Duodenal mucosa (tissue), 2 donors: Measurements from ENCODE around the gene EP400.

Source experiments
- H3K27ac ChIP-seq: one replicate; pipeline ENCODE4 v1.7.0; 2013; ENCODE audit warnings: low read depth, low read length
- H3K27me3 ChIP-seq, 2 donors: one replicate each; pipeline ENCODE4 v1.7.0; 2013; ENCODE audit warnings: low read length in 2 of 2, control low read depth in 1 of 2; ENCODE audit not compliant: insufficient read depth in 2 of 2, control insufficient read depth in 1 of 2
- H3K36me3 ChIP-seq, 2 donors: one replicate each; pipeline ENCODE4 v1.7.0; 2013; ENCODE audit warnings: low read length in 2 of 2, control low read depth in 1 of 2; ENCODE audit not compliant: insufficient read depth in 2 of 2, control insufficient read depth in 1 of 2
- H3K4me1 ChIP-seq, 2 donors: one replicate each; pipeline ENCODE4 v1.7.0; 2013; ENCODE audit warnings: low read length in 2 of 2, control low read depth in 1 of 2; ENCODE audit not compliant: insufficient read depth in 2 of 2, control insufficient read depth in 1 of 2
- H3K4me3 ChIP-seq, 2 donors: one replicate each; pipeline ENCODE4 v1.7.0; 2013; ENCODE audit warnings: low read length in 2 of 2, low read depth in 1 of 2
- H3K9ac ChIP-seq, 2 donors: one replicate each; pipeline ENCODE4 v1.7.0; 2013; ENCODE audit warnings: low read length in 2 of 2, low read depth in 1 of 2
- H3K9me3 ChIP-seq, 2 donors: one replicate each; pipeline ENCODE4 v1.7.0; 2013; ENCODE audit warnings: low read length in 2 of 2, control low read depth in 1 of 2; ENCODE audit not compliant: control insufficient read depth in 1 of 2

Gene EP400

GRCh38 chr12:131907379-131908091 lies 42.2 kb upstream of the EP400 start:
- Histone ChIP-seq H3K27ac (no peak overlapping the region), H3K4me1 (no peaks in the 10 kb centered on the region), H3K9me3 (no peaks in the 10 kb centered on the region), H3K27me3 (no peaks in the 10 kb centered on the region), H3K36me3 (peaks cover 19 to 42% of the 10 kb centered on the region in 2 donors), H3K4me3 (no peak overlapping the region), H3K9ac (no peak overlapping the region)

- Histone ChIP-seq H3K27me3 (no peaks in the 10 kb centered on the region), H3K4me1 (no peaks in the 10 kb centered on the region), H3K9ac (no peak overlapping the region), H3K27ac (no peak overlapping the region), H3K36me3 (peaks cover 19 to 46% of the 10 kb centered on the region in 2 donors), H3K4me3 (no peak overlapping the region), H3K9me3 (no peaks in the 10 kb centered on the region)
Measured at GRCh38 chr12:131908092-131909080, 41.4 kb upstream of the EP400 start.

- Histone ChIP-seq H3K9me3 (no peaks in the 10 kb centered on the region), H3K4me3 (no peak overlapping the region), H3K36me3 (peaks cover 22 to 48% of the 10 kb centered on the region in 2 donors), H3K4me1 (no peaks in the 10 kb centered on the region), H3K27ac (no peak overlapping the region), H3K27me3 (no peaks in the 10 kb centered on the region), H3K9ac (no peak overlapping the region)
Measured at GRCh38 chr12:131909081-131909751, 40.5 kb upstream of the EP400 start.

GRCh38 chr12:131909752-131910219 lies 40.0 kb upstream of the EP400 start:
- Histone ChIP-seq H3K36me3 (peaks cover 25 to 53% of the 10 kb centered on the region in 2 donors), H3K4me3 (no peak overlapping the region), H3K27me3 (no peaks in the 10 kb centered on the region), H3K9ac (no peak overlapping the region), H3K4me1 (no peaks in the 10 kb centered on the region), H3K27ac (no peak overlapping the region), H3K9me3 (no peaks in the 10 kb centered on the region)

- H3K36me3 ChIP-seq = peaks cover 31 to 59% of the 10 kb centered on the region in 2 donors
- H3K9ac ChIP-seq = no peak overlapping the region
- no peaks in the 10 kb centered on the region for H3K27me3 ChIP-seq
- no peak overlapping the region for H3K4me3 ChIP-seq
- H3K27ac ChIP-seq = no peak overlapping the region
- H3K4me1 ChIP-seq = no peaks in the 10 kb centered on the region
- no peaks in the 10 kb centered on the region for H3K9me3 ChIP-seq
Measured at GRCh38 chr12:131910302-131911027, 39.3 kb upstream of the EP400 start.

- H3K27me3 ChIP-seq = no peaks in the 10 kb centered on the region
- H3K9me3 ChIP-seq = no peaks in the 10 kb centered on the region
- no peaks in the 10 kb centered on the region for H3K4me1 ChIP-seq
- no peak overlapping the region for H3K4me3 ChIP-seq
- H3K27ac ChIP-seq = no peak overlapping the region
- peaks cover 34 to 65% of the 10 kb centered on the region in 2 donors for H3K36me3 ChIP-seq
- no peak overlapping the region for H3K9ac ChIP-seq
Measured at GRCh38 chr12:131911028-131911650, 38.6 kb upstream of the EP400 start.

GRCh38 chr12:131911851-131912477 lies 37.8 kb upstream of the EP400 start:
- no peaks in the 10 kb centered on the region for H3K4me1 ChIP-seq
- H3K9me3 ChIP-seq = no peaks in the 10 kb centered on the region
- no peak overlapping the region for H3K4me3 ChIP-seq
- H3K27me3 ChIP-seq = no peaks in the 10 kb centered on the region
- H3K36me3 ChIP-seq = peaks cover 41 to 70% of the 10 kb centered on the region in 2 donors
- H3K9ac ChIP-seq = no peak overlapping the region
- H3K27ac ChIP-seq = no peak overlapping the region

GRCh38 chr12:131912518-131913274 lies 37.0 kb upstream of the EP400 start:
- no peak overlapping the region for H3K27ac ChIP-seq
- H3K4me1 ChIP-seq = no peaks in the 10 kb centered on the region
- no peak overlapping the region for H3K4me3 ChIP-seq
- H3K9ac ChIP-seq = no peak overlapping the region
- H3K27me3 ChIP-seq = no peaks in the 10 kb centered on the region
- peaks cover 41 to 69% of the 10 kb centered on the region in 2 donors for H3K36me3 ChIP-seq
- no peaks in the 10 kb centered on the region for H3K9me3 ChIP-seq
